ENCODE results near the gene ABCG8. TPM values are rescaled to one million over a fixed set of nuclear protein-coding genes. Genes with fewer than 3 reads are reported as not detected.

Gene ABCG8
- polyA plus RNA-seq (ENCODE audit: insufficient read length in 4 of 4): 1 to 10 TPM in 3 of 4 donors, under 1 TPM in 1; 0.67 to 1.1 (median 1.0) TPM

- DNase-seq (ENCODE audit: low read depth in 4 of 4, low spot score in 3 of 4): no peak
These were observed at the start of gene ABCG8, which contains the start of gene ABCG5 for GRCh38 chr2:43838560-43839267. ABCG8 (plus strand) TSS chr2:43838971; CDS start chr2:43839054, 83 bp downstream. ABCG5 (minus strand) TSS chr2:43838839; CDS start chr2:43838679, 160 bp downstream.

GRCh38 chr2:43790147-43790546, 48.6 kb upstream of the ABCG8 start:
- DNase-seq (ENCODE audit: low read depth in 4 of 4, low spot score in 3 of 4): peak in 1 of 4 donors; percentile 4

- DNase-seq (ENCODE audit: low read depth in 4 of 4, low spot score in 3 of 4): no peak
These were observed 47.6 kb upstream of the ABCG8 start for GRCh38 chr2:43791035-43791765.

GRCh38 chr2:43792653-43793052, 46.1 kb upstream of the ABCG8 start:
- DNase-seq (ENCODE audit: low read depth in 4 of 4, low spot score in 3 of 4): peak in 2 of 4 donors; percentile 23 to 44

- DNase-seq (ENCODE audit: low read depth in 4 of 4, low spot score in 3 of 4): no peak
These were observed 43.8 kb upstream of the ABCG8 start for GRCh38 chr2:43794956-43795355.

GRCh38 chr2:43796206-43796605, 42.6 kb upstream of the ABCG8 start:
- no peak for DNase-seq (ENCODE audit: low read depth in 4 of 4, low spot score in 3 of 4)

- DNase-seq (ENCODE audit: low read depth in 4 of 4, low spot score in 3 of 4): no peak
These were observed 40.5 kb upstream of the ABCG8 start for GRCh38 chr2:43798300-43798699.

- DNase-seq (ENCODE audit: low read depth in 4 of 4, low spot score in 3 of 4): no peak
These were observed 37.9 kb upstream of the ABCG8 start for GRCh38 chr2:43800894-43801293.

- no peak for DNase-seq (ENCODE audit: low read depth in 4 of 4, low spot score in 3 of 4)
These were observed 36.6 kb upstream of the ABCG8 start for GRCh38 chr2:43802135-43802534.

- DNase-seq (ENCODE audit: low read depth in 4 of 4, low spot score in 3 of 4): no peak
These were observed 35.7 kb upstream of the ABCG8 start for GRCh38 chr2:43803113-43803512.

GRCh38 chr2:43806719-43807031, 32.1 kb upstream of the ABCG8 start:
- no peak for DNase-seq (ENCODE audit: low read depth in 4 of 4, low spot score in 3 of 4)

- no peak for DNase-seq (ENCODE audit: low read depth in 4 of 4, low spot score in 3 of 4)
These were observed 28.3 kb upstream of the ABCG8 start for GRCh38 chr2:43810452-43810851.

GRCh38 chr2:43810888-43811287, 27.9 kb upstream of the ABCG8 start:
- no peak for DNase-seq (ENCODE audit: low read depth in 4 of 4, low spot score in 3 of 4)

GRCh38 chr2:43812006-43812405, 26.8 kb upstream of the ABCG8 start:
- DNase-seq (ENCODE audit: low read depth in 4 of 4, low spot score in 3 of 4): no peak

GRCh38 chr2:43812947-43813346, 25.8 kb upstream of the ABCG8 start:
- no peak for DNase-seq (ENCODE audit: low read depth in 4 of 4, low spot score in 3 of 4)

GRCh38 chr2:43814711-43815110, 24.1 kb upstream of the ABCG8 start:
- DNase-seq (ENCODE audit: low read depth in 4 of 4, low spot score in 3 of 4): no peak

GRCh38 chr2:43818761-43819160, 20.0 kb upstream of the ABCG8 start:
- DNase-seq (ENCODE audit: low read depth in 4 of 4, low spot score in 3 of 4): no peak

- no peak for DNase-seq (ENCODE audit: low read depth in 4 of 4, low spot score in 3 of 4)
These were observed 19.1 kb upstream of the ABCG8 start for GRCh38 chr2:43819491-43820163.

- DNase-seq (ENCODE audit: low read depth in 4 of 4, low spot score in 3 of 4): no peak
These were observed 15.9 kb upstream of the ABCG8 start for GRCh38 chr2:43822839-43823238.

- DNase-seq (ENCODE audit: low read depth in 4 of 4, low spot score in 3 of 4): no peak
These were observed 15.0 kb upstream of the ABCG8 start for GRCh38 chr2:43823751-43824150.

GRCh38 chr2:43824512-43824911, 14.3 kb upstream of the ABCG8 start:
- no peak for DNase-seq (ENCODE audit: low read depth in 4 of 4, low spot score in 3 of 4)
